AG04450 (cell line): ENCODE results near the gene COL26A1. TPM values are rescaled to one million over a fixed set of nuclear protein-coding genes. Genes with fewer than 3 reads are reported as not detected.

Source experiments
- CTCF ChIA-PET: fragments of 300-600, 350-600 bp; formaldehyde crosslinking; extraction: SDS; loops from one replicate; lab custom pipeline; 2022; ENCODE audit warnings: antibody characterized with exemption, inconsistent platforms; lab: Charles Lee
- POLR2A ChIA-PET: fragments of 350-600 bp; formaldehyde crosslinking; extraction: SDS; loops from one replicate; lab custom pipeline; 2021; ENCODE audit warnings: antibody characterized with exemption, inconsistent platforms; lab: Yijun Ruan, JAX
- DNase-seq: peaks from one replicate; pipeline ENCODE4 v3.0.0-alpha.2; 2011; ENCODE audit warnings: low read depth, low spot score
- H3K27ac ChIP-seq: one replicate; pipeline ENCODE4 v1.5.1; 2012; ENCODE audit warnings: low read depth, low read length, control low read depth
- H3K27me3 ChIP-seq: one replicate; pipeline ENCODE4 v1.6.0; 2012; ENCODE audit warnings: low read length; ENCODE audit not compliant: control insufficient read depth, insufficient read depth
- H3K4me3 ChIP-seq: 2 replicates; pipeline ENCODE4 v1.5.1; 2011; ENCODE audit warnings: mild to moderate bottlenecking, low read depth, low read length, control low read depth
- H3K9me3 ChIP-seq: 2 replicates; pipeline ENCODE4 v1.5.1; 2012; ENCODE audit warnings: low read length; ENCODE audit not compliant: control insufficient read depth, insufficient read depth
- CTCF ChIP-seq: IDR thresholded peaks from 2 replicates; pipeline ENCODE4 v1.5.1; 2011; ENCODE audit warnings: low read depth, low read length, control low read depth, inconsistent platforms
- polyA plus RNA-seq: library from polyadenylated mRNA; depleted of rRNA; stranded (reverse); fragments of >200 nt; gene quantifications from 2 replicates; pipeline ENCODE4 v1.2.3, GENCODE V29; 2011

The COL26A1 gene
- polyA plus RNA-seq, 1 experiment, result 0.06 TPM

- no peak overlapping the region for H3K27ac ChIP-seq
These were observed 38.1 kb downstream of the COL26A1 start for GRCh38 chr7:101400751-101401150.

GRCh38 chr7:101401390-101402080, 38.9 kb downstream of the COL26A1 start:
- ChIA-PET CTCF (interaction anchor here (1.2 kb wide), 1 partner anchor 9 kb away, joined by 3 read pairs; no protein-coding TSS in a partner anchor), POLR2A (no interaction called here)
- TF ChIP-seq CTCF, result no peak
- Histone ChIP-seq H3K4me3 (no peak overlapping the region), H3K27me3 (peaks cover 19% of the 10 kb centered on the region), H3K9me3 (no peaks in the 10 kb centered on the region; the same call in 1 of the 2 replicates), H3K27ac (no peak overlapping the region)
- no peak for DNase-seq

More at GRCh38 chr7:101400751-101401150, 38.1 kb downstream of the COL26A1 start:
- Histone ChIP-seq H3K4me3 (no peak overlapping the region), H3K9me3 (no peaks in the 10 kb centered on the region; the same call in 1 of the 2 replicates), H3K27me3 (peaks cover 17% of the 10 kb centered on the region)
- TF ChIP-seq CTCF, result no peak
- CTCF ChIA-PET, result interaction anchor here (1.2 kb wide), 1 partner anchor 10 kb away, joined by 3 read pairs; no protein-coding TSS in a partner anchor
- no peak for DNase-seq
- POLR2A ChIA-PET, result no interaction called here

- H3K27ac ChIP-seq, result no peak overlapping the region
- no peak overlapping the region for H3K4me3 ChIP-seq
- H3K9me3 ChIP-seq, result no peaks in the 10 kb centered on the region; the same call in 1 of the 2 replicates
- peaks cover 20% of the 10 kb centered on the region for H3K27me3 ChIP-seq
- no peak for DNase-seq
- TF ChIP-seq CTCF, result no peak
- CTCF ChIA-PET, result no interaction called here
- POLR2A ChIA-PET, result no interaction called here
These were observed 39.6 kb downstream of the COL26A1 start for GRCh38 chr7:101402081-101402779.

GRCh38 chr7:101402835-101403234, 40.2 kb downstream of the COL26A1 start:
- ChIA-PET POLR2A (no interaction called here), CTCF (interaction anchor here (0.6 kb wide), 1 partner anchor 34 kb away, joined by 4 read pairs; no protein-coding TSS in a partner anchor)
- TF ChIP-seq CTCF, result no peak
- H3K4me3 ChIP-seq, result no peak overlapping the region
- H3K27ac ChIP-seq, result no peak overlapping the region
- no peaks in the 10 kb centered on the region; the same call in 1 of the 2 replicates for H3K9me3 ChIP-seq
- H3K27me3 ChIP-seq, result peaks cover 22% of the 10 kb centered on the region
- no peak for DNase-seq
